Mammary epithelial cell (primary cell): ENCODE measurements around the gene TLE3.

Experiments used
- EZH2 ChIP-seq: IDR thresholded peaks from 2 replicates; pipeline ENCODE4 v1.6.1; 2012; ENCODE audit warnings: low read length, inconsistent platforms, borderline replicate concordance
- TF ChIP-seq, protein P1 (sequence below), 2 donors: IDR thresholded peaks in 1 of 2; conservative IDR thresholded peaks in 1 of 2; 2 replicates each; pipeline ENCODE4 v1.5.1; 2011 to 2012; ENCODE audit warnings: inconsistent platforms in 2 of 2, low read length in 2 of 2, mild to moderate bottlenecking in 2 of 2, control low read depth in 1 of 2, low read depth in 1 of 2; ENCODE audit not compliant: insufficient read depth in 1 of 2; ENCODE audit errors: extremely low read depth in 1 of 2

DNA sequence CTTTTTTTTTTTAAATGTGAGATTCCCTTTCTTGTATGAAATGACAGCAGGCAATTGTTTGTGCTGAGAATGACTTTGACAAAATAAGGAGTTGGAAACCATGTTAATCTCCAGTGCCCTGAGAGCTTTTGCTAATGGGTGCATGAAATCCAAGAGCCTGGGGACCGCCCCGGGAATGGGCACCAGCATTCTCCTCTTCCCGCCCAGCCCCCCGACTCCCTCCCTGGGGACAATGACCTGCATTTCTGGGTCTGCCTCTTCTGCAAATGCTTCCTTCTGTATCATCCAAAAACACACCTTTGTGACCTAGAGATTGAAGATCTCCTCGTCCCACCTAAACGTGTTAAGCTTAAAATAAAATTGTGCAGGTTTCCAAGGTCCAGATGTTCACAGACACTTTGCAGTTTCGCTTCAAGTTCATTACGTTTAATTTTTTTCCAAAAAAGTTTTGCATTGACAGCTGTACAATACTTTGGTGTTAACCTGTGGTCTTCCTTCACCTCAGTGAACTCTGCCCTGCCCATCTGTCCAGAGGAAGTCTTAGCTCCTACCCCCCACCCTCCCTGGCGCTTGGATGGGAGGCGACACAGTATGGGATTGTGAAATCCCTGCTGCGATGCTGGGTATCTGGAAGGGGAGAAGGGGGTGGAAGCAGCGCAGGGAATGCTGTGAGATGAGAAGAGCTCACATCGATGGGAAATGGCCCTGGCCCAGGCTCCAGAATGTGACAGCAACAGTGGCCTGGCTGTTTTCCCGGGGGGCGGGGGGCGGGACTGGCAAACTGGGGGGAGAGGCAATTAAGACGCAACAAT is 50.1 kb downstream of the TLE3 start:
- TF ChIP-seq, protein P1, sequence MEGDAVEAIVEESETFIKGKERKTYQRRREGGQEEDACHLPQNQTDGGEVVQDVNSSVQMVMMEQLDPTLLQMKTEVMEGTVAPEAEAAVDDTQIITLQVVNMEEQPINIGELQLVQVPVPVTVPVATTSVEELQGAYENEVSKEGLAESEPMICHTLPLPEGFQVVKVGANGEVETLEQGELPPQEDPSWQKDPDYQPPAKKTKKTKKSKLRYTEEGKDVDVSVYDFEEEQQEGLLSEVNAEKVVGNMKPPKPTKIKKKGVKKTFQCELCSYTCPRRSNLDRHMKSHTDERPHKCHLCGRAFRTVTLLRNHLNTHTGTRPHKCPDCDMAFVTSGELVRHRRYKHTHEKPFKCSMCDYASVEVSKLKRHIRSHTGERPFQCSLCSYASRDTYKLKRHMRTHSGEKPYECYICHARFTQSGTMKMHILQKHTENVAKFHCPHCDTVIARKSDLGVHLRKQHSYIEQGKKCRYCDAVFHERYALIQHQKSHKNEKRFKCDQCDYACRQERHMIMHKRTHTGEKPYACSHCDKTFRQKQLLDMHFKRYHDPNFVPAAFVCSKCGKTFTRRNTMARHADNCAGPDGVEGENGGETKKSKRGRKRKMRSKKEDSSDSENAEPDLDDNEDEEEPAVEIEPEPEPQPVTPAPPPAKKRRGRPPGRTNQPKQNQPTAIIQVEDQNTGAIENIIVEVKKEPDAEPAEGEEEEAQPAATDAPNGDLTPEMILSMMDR (conservative IDR thresholded peaks at IDR 0.05 in 1 of 2, IDR thresholded peaks at IDR 0.05 in 1 of 2; ENCODE audit: extremely low read depth in 1 of 2, insufficient read depth in 1 of 2, low read depth in 1 of 2, low read length in 2 of 2): no peak
- TF ChIP-seq EZH2: no peak
